AG04449 (cell line): Measurements from ENCODE around the gene LAMA3.

Experiments used
- CTCF ChIA-PET: fragments of 350-600 bp; formaldehyde crosslinking; extraction: SDS; loops from one replicate; lab custom pipeline; 2021; ENCODE audit warnings: antibody characterized with exemption; lab: Yijun Ruan, JAX
- POLR2A ChIA-PET: fragments of 400-600, 350-600 bp; formaldehyde crosslinking; extraction: SDS; loops from one replicate; lab custom pipeline; 2020; ENCODE audit warnings: antibody characterized with exemption, inconsistent platforms; lab: Yijun Ruan, JAX
- DNase-seq: peaks from one replicate; pipeline ENCODE4 v3.0.0-alpha.2; 2010; ENCODE audit warnings: low read depth, low spot score
- H3K4me3 ChIP-seq: 2 replicates; pipeline ENCODE4 v1.5.1; 2011; ENCODE audit warnings: low read depth, mild to moderate bottlenecking, control low read depth, low read length
- TF ChIP-seq, protein P1 (sequence below): IDR thresholded peaks from one replicate; pipeline ENCODE4 v1.5.1; 2011; ENCODE audit warnings: mild to moderate bottlenecking, moderate library complexity, low read length, control low read depth, inconsistent platforms; ENCODE audit not compliant: insufficient read depth; ENCODE audit errors: missing control alignments

Gene LAMA3

DNA sequence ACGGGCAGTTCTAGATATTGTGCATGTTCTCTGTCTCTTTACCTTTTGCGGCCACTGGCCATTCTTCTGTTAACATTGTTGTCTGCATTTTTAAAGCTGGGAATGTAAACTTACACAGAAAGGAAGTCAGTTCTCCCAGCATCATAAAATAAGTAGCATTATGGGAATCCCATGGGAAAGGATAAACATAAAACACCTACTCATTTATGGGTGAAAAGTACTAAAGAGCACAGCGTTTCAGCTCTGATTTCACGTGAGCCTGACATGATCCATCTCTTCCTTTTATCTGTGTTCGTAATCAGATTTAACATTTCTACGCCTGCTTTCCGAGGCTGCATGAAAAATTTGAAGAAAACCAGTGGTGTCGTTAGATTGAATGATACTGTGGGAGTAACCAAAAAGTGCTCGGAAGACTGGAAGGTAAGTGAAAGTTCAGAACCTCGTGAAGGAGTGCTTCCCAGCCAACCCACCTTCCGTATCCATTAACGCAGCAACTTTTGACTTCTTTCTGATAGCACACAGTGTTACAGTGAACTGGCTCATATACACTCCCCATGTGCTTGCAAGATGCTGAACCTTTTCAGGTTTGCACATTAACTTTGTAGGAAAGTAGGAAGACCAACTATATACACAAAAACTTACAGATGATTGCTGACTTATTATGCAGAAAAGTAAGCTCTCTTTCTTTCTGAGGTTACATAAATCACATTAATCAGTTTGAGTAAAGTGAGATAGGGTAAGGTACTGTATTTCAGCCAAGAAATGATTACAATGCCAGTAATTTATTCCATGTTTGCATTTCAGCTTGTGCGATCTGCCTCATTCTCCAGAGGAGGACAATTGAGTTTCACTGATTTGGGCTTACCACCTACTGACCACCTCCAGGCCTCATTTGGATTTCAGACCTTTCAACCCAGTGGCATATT is 238.8 kb downstream of the LAMA3 start:
- TF ChIP-seq, protein P1, sequence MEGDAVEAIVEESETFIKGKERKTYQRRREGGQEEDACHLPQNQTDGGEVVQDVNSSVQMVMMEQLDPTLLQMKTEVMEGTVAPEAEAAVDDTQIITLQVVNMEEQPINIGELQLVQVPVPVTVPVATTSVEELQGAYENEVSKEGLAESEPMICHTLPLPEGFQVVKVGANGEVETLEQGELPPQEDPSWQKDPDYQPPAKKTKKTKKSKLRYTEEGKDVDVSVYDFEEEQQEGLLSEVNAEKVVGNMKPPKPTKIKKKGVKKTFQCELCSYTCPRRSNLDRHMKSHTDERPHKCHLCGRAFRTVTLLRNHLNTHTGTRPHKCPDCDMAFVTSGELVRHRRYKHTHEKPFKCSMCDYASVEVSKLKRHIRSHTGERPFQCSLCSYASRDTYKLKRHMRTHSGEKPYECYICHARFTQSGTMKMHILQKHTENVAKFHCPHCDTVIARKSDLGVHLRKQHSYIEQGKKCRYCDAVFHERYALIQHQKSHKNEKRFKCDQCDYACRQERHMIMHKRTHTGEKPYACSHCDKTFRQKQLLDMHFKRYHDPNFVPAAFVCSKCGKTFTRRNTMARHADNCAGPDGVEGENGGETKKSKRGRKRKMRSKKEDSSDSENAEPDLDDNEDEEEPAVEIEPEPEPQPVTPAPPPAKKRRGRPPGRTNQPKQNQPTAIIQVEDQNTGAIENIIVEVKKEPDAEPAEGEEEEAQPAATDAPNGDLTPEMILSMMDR, result no peak
- DNase-seq, result no peak
- ChIA-PET POLR2A (no interaction called here), CTCF (interaction anchor here (1.0 to 4.5 kb wide), 2 partner anchors 9 to 18 kb away, joined by 4 to 61 read pairs; no protein-coding TSS in a partner anchor)
- H3K4me3 ChIP-seq, result no peak overlapping the region

DNA sequence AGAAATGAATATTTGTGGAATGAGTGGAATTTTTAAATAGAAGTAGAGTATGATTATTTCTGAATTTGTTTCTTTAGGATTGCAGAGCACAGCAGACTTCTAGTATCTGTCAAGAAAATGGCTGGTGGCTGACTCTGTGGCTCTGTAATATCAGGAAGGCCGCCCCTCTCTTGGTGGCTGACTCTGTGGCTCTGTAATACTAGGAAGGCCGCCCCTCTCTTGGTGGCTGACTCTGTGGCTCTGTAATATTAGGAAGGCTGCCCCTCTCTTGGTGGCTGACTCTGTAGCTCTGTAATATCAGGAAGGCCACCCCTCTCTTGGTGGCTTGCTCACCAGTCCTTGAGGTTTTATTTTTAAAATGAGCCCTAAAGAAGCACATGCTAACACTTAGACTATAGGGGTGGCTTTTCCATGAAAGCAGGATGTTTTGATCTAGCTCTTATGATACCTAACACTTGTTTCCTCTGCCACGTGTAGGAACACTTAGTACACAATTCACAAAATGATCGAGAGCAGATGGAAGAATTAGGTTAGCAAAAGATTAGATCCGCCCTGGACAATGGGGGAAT is 240.2 kb downstream of the LAMA3 start:
- POLR2A ChIA-PET, result no interaction called here
- TF ChIP-seq, protein P1, result no peak
- no peak for DNase-seq
- CTCF ChIA-PET, result interaction anchor here (0.9 to 4.5 kb wide), 2 partner anchors 10 to 11 kb away, joined by 3 to 61 read pairs; no protein-coding TSS in a partner anchor
- H3K4me3 ChIP-seq, result no peak overlapping the region

DNA sequence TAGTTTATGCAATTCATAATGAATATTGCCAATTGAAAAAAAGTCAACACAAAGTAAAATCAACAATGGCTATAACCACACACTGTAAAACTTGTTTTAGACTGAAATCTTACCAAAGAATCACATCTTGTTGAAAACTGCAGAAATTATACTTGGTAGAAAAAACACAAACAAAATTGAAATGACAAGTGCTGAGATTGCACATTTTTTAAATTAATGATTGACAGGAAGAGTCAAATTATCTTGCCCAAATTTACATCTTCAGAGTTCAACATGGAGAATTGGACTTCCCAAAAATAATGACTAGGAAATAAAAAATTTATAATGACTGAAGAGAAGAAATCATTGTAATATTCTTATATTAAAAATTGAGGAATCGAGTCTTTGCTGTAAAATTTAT is 240.7 kb downstream of the LAMA3 start:
- ChIA-PET CTCF (interaction anchor here (4.5 kb wide), 1 partner anchor 11 kb away, joined by 61 read pairs; no protein-coding TSS in a partner anchor), POLR2A (no interaction called here)
- H3K4me3 ChIP-seq, result no peak overlapping the region
- DNase-seq, result no peak
- TF ChIP-seq, protein P1, result no peak

DNA sequence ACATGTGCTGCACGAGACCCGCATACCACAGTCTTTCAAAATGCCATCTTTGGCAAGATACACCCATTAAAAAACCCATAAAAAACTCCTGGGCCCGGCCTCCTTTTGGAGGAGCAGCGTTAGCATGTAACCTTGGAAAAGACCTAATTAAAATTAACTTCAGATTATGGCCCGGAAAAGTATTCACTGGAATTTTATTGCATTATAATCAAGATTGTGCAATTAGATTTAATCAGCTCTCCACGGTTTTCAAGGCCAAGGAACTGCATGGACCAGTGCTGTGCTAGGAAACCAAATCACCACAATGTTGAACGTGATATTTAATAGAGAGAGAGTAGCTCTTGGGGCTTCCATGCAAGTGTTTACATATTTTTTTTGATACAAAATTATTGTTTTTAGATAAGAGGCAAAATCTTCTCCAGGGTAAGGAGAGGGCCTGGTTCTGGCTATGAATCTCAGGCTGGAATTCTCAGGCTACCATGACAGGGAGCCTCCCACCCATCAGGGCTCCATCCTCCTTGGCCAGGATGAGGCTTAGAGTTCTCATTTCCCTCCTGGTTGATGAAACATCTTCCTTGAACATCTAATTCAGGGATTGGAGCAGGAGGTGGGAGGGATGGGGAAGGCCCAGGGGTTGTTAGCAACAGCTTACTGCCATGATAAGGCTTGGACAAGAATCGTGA is 243.3 kb downstream of the LAMA3 start:
- POLR2A ChIA-PET, result no interaction called here
- CTCF ChIA-PET, result interaction anchor here (5.0 kb wide), 1 partner anchor 13 kb away, joined by 28 read pairs; no protein-coding TSS in a partner anchor

DNA sequence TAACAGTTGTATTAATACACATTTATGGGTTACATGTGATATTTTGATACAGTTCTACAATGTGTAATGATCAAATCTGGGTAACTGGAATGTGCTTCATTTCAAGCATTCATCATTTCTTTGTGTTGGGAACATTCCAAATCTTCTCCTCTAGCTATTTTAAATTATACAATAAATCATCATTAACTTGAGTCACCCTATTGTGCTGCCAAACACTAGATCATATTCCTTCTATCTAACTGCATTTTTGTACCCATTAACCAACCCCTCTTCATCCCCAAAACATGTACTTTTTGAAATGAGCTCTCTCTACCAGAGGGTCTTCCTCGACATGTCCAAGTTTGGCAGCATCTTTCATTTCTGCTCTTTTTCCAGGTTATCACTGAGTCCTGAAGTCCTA is 244.2 kb downstream of the LAMA3 start:
- ChIA-PET POLR2A (no interaction called here), CTCF (interaction anchor here (0.9 to 5.0 kb wide), 2 partner anchors 14 to 186 kb away, joined by 3 to 28 read pairs; no protein-coding TSS in a partner anchor)
- TF ChIP-seq, protein P1, result no peak
- DNase-seq, result no peak
- H3K4me3 ChIP-seq, result no peak overlapping the region

More for the DNA sequence above, 243.3 kb downstream of the LAMA3 start:
- no peak for DNase-seq
- TF ChIP-seq, protein P1, result no peak
- H3K4me3 ChIP-seq, result no peak overlapping the region
